HG03108 (cell line): ENCODE results near the gene RBM44.

Experiments
- ATAC-seq: cut with Tn5 transposase; IDR thresholded peaks from one replicate; pipeline ENCODE4 v1.9.1; 2021; ENCODE audit warnings: moderate library complexity; ENCODE audit not compliant: unreplicated experiment

RBM44 gene

DNA sequence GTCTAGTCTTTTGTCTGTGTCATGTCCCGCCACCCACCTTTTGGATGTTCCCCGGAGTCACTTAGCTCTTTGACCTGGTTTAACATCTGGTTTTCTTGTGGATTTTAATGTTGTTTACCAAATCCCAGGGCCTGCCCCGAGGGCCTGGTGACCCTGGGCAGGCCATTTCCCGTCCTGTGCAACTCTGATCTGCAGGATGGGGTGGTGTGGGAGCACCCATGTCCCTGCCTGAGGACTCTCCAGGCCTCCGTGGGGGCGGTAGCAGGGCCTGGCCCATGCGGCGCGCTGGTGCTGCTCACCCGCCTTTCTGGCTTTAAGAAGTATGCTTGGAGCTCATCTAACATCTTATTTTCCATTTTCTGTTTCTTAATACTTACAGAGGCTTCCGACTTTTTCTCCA lies 71.5 kb downstream of the RBM44 start:
- ATAC-seq: no peak

DNA sequence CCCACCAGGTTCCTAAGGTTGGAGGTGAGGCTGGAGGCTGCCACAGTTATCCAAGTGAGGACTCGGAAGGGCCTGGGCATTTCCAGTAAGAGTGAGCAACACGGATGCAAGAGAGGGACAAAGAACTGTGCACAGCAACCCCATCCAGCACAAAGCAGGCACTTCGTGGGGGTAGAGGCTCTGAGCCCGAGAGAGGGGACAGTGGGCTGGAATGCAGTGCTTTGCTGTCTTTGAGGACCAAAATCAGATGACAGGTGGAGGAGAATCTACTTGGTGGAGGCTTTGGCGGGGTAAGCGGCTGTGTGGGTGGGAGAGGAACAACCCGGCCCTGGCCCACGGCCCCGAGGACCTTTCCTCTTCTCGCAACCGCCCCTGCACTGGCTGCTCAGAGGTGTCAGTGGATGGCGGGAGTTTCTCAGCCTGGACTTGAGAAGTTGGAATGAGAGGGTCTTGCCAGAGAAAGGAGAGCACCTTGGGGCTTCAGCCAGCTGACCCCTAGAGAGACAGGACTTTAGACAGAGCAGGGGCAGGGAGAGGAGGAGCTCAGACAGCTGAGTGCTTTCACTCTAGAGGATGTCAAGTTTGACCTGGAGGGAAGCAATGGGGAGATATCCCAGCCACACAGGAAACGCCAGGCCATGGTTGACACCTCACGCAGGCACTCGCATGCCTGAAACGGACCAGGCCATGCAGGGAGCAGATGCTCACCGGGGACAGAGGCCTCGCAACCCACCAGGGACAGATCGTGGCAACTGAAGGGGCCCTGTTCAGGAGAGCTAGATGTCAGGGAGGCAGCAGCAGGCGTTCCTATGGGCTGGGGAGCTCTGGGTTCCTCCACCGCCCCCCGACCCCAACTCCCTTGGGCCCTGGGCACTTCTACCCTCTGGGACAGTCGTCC lies 72.4 kb downstream of the RBM44 start:
- no peak for ATAC-seq

DNA sequence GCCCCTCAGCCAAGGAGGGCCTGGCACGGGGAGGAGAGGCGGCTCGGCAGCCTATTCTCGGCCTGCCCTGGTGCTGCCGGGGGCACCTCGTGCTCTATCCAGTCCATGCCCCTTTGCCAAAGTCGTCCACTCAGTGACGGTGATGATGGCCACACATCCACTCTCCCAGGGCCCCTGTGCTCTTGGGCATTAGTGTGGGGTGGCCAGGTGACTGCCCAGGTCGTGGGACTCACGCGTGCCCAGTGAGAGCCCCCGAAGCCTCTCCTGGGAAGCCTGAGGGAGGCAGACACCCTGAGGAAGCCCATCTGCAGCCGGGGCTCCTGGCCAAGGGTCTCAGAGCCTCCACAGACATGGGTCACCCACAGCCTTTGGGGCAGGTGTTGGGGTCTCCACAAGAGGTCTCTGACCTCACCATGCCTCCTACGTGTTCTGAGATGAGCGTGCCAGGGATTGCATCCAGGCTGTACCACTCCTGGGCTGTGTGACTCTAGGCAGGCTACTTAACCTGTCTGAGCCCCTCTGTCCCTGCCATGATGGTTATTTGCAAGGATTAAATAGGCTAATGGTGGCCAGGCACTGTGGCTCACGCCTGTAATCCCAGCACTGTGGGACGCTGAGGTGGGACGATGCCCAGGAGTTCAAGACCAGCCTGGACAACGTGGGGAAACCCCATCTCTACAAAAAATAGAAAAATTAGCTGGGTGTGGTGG lies 73.8 kb downstream of the RBM44 start:
- ATAC-seq: no peak

DNA sequence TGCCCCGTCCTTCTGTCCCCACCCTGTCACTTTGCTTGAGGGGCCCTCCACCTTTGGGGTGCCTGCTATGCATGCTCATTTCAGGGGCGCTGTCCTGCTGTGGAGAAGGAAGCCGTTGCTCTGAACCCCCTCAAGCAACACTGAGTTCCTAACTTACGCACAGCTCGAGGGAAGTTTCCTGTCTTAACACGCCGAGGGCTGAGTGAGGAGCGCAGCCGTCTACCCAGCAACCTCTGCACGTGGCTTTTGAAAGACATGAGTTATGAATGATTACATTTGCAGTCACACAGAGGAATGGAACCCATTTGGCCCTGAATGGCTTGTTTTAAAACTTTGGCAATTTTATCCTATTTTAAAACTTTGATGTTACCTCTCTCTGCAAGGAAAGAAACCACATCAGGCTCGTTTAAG lies 74.8 kb downstream of the RBM44 start:
- no peak for ATAC-seq

DNA sequence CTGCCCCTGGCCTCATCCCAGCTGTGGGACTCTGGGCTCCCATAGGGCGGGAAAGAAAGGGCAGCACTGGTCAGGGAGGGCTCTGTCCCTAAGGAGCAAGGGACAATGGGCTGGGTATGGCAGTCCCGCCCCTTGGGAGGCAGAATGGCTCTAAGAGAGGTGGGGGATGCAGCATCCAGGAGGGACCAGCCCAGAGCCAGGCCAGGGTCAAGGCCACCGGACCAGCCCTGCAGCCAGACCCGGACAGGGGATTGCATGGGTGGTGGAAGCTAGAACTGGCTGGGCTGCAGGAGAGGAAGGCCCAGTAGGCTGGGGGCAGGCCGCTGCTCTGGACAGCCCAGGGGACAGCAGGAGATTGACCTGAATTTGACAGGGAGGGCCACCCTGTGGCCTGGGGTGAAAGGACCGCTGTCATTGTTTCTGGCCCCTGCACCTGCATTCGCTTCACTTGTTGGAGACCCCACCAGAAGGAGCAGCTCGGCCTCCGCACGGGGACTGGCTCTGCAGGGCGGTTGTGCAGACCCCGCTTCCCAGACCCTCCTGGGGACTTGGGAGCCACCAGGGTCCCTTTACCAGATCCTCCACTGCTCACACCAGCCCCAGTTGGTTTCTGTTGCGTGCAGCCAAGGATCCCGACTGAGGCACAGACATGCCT lies 75.4 kb downstream of the RBM44 start:
- ATAC-seq: no peak

DNA sequence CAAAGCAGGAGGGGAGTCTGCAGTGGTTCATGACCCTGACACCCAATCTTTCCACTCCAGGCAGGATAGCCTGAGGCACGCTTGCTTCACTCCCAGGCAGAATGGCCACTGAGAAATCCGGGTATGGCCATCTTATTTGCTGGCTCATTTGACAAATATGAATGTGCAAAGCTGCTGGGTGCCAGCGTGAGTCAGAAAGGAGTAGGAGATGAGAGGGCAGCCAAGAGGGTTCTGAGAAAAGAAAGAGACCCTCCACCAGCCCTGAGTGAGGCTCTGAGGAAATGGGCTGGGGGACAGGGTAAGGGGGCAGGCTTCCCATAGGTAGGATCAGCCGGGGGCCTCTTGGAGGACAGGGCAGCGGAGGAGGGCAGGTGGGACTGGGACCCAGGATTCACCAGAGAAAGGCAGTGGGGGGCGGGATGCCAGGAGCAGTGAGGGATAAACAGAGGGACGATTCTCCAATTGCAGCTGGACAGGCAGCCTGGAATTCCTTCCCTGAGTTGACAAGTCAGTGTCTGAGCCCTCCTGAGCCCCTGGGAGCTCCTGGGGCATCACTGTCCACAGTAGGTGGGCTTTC lies 76.1 kb downstream of the RBM44 start:
- no peak for ATAC-seq

DNA sequence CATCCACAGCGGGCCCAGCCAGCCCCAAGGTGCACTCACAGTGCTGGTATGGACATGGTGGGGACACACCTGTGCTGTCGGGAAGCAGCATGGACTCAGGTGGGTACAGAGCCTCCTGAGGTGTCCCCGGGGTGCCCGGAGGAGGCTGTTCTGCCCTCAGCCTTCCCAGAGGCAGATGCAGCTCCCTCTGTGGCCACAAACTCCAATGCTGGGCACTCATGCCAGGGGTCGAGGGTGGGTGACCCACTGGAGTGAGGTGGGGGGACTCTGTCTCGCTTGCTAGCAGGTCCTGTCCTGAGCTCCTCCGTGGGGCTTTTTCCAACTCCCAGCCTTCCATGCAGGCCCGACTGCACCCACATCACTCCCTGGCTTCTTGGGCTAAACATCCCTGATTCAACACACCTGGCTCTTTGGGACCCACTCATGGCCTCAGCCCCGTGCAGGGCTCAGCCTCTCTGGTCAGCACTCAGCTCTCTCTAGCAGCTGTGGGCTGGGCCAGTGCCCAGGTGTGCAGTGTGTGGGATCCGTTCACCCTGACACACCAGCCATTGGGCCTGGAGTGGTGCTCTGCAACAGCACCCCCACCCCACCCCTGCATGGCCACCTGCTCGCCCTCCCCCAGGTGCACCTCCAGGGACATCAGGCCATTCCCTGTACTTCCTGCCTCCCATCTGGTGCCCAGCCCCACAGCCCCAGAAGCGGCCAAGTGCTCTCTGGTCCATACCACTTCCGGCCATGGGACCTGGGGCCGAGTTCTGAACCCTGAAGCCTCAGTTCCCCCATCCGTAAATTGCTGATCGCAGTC lies 76.9 kb downstream of the RBM44 start:
- ATAC-seq: no peak

DNA sequence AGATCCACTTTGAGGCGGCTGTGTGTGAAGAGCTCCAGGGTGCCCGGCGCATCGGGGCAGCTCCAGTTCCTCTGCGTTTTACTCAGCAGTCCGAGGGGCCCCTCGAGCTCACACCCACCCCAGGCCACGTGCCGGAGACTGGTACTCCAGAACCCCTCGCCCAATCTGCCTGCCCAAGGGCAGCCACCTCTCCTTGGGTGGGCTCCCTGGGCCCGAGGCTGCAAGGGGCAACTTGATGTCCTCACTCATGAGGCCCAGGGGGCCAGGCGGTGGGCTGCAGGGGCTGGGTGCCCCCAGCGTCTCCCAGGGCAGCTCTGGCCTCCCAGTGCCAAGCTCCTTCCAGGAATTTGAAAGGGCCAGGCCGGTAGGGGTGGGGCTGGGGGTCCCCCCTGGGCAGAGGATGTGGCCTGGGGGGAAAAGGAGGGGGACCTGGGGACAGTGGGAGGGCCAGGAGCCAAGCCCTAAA lies 77.5 kb downstream of the RBM44 start:
- ATAC-seq: no peak

DNA sequence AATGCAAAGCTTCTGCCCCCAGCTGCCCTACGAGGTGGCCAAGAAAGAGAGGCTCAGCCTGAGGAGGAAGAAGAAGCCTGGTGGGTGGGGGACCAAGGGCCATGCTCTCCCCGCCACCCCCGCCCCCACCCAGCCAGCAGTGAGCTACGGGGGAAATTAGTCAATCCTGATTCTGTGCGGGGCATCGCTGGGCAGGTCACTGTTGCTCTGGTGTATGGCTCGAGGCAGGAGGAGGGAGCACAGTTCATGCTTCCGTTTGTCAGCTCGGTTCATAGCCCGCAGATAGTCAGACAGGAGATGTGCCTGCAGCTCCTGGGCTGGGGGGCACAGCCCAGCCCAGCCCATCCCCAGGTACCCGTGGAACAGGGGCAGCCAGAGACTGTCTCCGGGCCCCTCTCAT lies 78.0 kb downstream of the RBM44 start:
- no peak for ATAC-seq

DNA sequence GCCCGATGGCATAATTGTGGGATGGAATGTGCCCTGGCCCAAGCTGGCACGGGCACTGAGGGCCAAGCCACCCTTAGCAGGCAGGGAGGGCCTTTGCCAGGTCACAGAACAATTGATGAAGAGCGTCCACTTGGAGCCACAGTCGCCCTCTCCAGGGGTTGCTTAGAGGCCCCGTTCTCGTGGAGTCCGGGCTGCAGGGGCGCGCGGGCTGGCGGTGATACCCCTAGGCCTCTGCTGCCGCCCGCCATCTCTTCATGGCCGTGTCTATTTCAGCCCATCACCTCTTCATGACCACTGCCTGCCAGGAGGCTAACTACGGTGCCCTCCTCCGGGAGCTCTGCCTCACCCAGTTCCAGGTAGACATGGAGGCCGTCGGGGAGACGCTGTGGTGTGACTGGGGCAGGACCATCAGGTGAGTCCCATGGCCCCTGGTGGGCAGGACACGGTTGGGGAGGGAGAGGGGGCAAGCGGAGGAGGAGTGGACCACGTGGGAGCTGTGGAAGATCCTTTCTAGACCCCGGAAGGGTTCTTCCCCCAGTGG lies 78.4 kb downstream of the RBM44 start:
- ATAC-seq: no peak

DNA sequence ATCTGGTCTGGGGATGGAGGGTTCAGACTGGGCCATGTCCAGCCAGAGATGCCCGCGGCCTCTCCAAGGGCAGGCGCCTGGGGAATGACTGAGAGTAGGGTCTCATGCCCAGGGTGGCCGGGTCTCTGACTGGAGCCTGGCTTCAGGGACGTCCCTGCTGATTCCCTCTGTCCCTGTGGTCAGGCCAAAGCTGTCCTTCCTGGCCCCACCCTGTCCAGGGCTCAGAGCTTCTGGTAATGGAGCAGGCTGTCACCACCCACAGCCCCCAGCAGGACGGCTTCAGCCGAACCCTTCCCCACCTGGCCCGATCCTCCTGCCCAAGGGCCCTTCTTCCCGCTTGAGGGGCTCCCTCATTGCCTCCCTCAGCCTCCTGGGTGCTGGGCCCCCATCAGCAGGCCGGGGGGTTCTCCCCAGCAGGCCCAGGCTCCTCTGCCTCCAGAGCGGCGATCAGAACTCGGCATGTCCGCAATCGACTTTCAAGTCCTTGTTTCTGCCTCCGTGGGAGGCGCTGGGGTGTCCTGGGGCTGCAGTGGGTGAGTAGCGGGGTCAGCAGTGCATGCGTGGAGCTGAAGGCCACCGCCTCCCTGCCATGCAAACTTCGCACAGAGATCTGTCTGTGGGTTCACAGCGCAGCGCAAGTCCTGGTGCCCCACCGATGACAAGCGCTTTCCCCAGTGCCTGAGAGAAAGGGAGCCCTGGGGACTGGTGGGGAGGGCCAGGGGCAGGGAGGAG lies 79.2 kb downstream of the RBM44 start:
- no peak for ATAC-seq

DNA sequence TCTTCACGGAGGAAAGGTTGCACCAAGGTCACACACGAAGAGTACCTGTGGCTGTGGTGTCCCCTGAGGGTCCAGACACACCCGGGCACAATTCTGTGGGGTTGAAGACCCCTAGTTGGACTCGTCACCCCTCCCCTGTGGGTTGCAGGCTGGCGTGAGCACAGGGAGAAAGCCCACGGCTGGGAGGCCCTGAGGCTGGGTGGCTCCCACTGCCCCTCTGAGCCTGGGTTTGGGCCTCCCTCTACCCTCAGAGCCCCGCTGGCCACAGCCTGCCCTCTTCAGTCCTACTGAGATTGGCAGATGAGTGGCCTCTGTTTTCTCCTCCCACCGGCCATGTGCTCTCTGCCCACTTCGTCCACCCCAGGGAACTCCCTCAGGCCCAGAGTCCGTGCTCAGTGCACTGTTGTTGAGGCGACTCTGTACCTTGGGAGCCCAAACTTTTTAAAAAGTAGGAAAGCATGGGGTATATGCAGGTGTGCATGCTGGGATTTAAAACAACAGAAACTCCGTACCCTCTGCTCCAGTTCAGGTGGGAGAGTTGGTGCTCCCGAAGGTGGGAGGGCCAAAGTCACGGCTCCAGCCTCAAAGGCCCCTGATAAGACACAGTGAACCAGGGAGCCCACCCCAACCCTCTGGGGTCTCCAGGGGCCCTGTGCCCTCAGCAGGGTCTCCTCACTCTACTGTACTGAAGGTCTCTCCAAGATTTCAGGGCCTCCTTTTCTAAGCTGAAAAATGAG lies 79.9 kb downstream of the RBM44 start:
- no peak for ATAC-seq

DNA sequence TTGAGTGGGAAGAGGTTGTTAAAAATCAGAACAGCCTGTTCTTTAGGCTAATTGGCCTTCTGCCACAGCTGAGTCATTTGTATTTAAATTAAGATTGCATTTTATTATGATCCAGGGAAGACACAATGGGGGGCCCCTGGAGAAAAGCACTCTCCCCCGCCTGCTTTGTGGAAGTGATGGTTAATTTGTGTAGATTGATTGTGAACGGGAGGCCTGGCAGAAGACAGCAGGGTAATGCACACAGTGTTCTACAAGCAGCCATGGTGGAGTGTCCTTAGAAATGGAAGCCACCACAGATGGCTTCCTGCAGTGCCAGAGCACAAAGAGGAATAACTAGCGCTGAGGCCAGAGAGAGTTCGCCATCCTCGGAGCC lies 80.5 kb downstream of the RBM44 start:
- ATAC-seq: no peak

DNA sequence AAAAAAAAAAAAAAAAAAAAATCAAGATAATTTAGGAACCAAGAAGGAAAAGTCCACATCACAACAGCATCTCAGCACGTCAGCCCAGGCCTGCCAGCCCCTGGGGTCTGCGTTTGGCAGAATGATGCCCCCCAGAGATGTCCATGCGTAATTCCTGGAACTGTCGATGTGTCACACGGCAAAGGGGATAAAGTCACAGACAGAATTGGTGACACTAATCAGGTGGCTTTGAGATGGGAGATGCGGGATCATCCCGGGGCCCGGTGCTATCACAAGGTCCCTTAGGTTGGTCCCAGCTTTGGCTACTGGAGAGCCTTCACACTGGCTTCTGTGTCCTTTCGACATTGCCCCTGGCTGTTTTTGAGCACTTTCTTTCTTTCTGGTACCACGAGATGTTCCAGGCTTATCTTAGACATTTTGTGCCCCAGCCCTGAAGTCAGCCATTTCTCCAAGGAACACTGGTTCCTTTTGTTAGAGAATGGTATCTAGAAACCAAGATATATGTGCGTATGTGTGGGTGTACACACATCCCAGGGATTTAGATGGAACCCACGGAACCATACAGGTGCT lies 81.5 kb downstream of the RBM44 start:
- ATAC-seq: no peak

DNA sequence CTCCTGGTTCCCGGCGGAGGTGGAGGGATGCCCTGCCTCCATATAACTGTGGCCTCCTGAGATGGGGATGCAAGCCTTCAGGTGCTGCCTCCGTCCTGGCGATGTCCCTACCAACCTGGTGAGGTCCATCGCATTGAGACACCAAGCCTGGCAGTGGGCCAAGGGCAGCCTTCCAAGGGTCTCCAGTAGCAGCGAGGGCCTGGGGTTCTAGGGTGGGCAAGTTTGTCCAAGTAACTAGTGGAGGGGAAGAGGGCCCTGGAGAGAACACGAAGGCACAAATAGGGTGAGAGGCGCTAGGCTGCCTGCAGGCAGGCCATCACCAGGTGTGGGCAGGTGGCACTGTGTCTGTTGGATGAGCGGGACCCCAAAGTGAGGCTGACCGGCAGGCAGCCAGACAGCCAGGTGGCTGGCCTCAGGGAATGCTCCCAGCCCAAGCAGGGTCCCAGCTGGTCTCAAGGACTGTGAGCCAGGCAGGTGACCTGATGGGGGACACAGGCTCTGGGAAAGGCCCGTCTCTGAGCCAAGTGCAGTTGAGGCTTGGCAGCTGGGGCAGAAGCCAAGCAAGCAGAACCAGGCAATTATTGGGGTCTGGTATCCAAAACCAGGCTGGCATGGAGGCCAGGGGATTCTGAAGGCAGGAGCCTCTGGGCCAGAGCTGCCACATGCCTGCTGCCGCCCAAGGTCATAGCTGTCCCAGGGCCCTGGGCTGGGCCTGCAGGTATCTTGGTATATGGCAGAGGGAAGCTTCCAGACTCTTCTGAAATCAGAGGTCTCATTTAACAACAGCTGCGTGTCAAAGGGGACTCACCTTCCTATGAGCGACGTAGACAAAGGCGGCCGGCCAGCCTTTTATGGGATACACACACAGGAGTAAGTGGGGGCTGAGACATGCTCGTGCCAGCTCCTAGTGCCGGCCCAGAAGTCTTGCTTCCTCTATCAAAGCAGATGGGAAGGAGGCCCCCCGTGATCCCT lies 84.2 kb downstream of the RBM44 start:
- ATAC-seq: no peak

DNA sequence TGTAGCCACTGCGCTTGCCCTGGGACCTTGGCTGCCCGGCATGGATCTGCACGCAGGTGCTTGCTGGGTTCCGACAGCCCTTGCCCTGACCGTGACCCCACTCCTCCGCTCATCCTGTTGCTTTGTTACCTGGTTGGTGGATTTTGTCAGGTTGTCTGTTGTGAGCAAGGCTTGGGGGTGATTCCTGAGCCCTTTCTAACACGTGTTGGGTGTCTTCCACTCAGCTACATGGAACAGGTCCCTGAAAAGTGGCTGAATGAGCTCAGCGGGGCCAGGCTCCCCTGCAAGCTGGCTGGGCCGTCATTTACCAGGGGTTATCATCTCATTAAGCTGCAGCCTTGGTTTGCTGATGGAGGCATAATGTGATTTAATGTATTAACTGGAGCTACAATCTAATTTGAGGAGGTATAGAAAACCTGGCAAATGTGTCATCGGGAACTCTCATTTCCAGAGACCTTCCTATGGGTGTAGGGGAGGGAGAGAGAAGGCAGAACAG lies 85.4 kb downstream of the RBM44 start:
- no peak for ATAC-seq

DNA sequence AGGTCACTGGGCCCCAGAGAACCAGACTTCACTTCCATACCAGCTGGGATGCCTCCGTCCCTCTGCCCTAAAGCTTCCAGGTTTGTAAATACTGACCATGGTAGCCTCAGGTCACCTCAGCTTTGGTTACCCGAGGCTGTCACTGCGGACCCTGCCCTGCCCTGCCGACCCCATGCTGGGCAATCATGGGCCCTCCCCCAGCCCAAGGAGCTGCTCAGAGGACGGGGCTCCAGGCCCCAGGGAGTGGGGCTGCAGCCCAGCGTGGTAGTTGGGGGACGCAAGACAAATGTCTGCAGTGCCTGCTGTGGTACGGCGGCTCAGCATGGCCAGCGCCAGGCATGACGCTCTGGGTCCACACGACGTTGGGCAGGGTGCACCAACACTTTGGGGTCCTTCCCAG lies 86.1 kb downstream of the RBM44 start:
- ATAC-seq: no peak
